ENCODE measurements around the gene CCDC63. TPM values are rescaled to one million over a fixed set of nuclear protein-coding genes. Genes with fewer than 3 reads are reported as not detected.

The CCDC63 gene
- total and polyA plus RNA-seq, 3 experiments from 2014 or later = not detected

Other genes starting within 250 kb of the CCDC63 start
- gene TCTN1, start 232.9 kb upstream of the CCDC63 start, total RNA-seq = 10 to 100 TPM in 1 of 2 experiments, 1 to 10 TPM in 1; 9.8 to 11.1 TPM
- gene TCTN1, start 232.9 kb upstream of the CCDC63 start, polyA plus RNA-seq = 4.6 TPM
- gene HVCN1, start 157.9 kb upstream of the CCDC63 start, total RNA-seq = 10 to 100 TPM; 18.5 to 20.2 TPM
- 17.6 TPM for gene HVCN1, start 157.9 kb upstream of the CCDC63 start, polyA plus RNA-seq
- 100 to 1,000 TPM; 242 to 249 TPM for gene PPP1CC, start 104.1 kb upstream of the CCDC63 start, total RNA-seq
- 130 TPM for gene PPP1CC, start 104.1 kb upstream of the CCDC63 start, polyA plus RNA-seq
- not detected for gene MYL2, start 73.6 kb downstream of the CCDC63 start, total RNA-seq
- gene MYL2, start 73.6 kb downstream of the CCDC63 start, polyA plus RNA-seq = not detected
- not detected for gene CUX2, start 187.2 kb downstream of the CCDC63 start, total RNA-seq
- gene CUX2, start 187.2 kb downstream of the CCDC63 start, polyA plus RNA-seq = not detected